HCT116 (cell line): ENCODE measurements around the gene GPX7. TPM values are rescaled to one million over a fixed set of nuclear protein-coding genes. Genes with fewer than 3 reads are reported as not detected.

Source experiments
- ATAC-seq: fragments of 200-7000 bp; cut with Tn5 transposase; 2 replicates; pipeline ENCODE4 v1.9.1; 2020; ENCODE audit warnings: mild to moderate bottlenecking, moderate library complexity
- BruUV-seq: library from RNA; stranded (reverse); fragments of 400-500 nt; replicated peaks from 2 replicates; lab custom pipeline; 2021; lab: Mats Ljungman, UMichigan
- CTCF ChIA-PET: fragments of 300-600 bp; sonication (Branson Sonifier 250); formaldehyde crosslinking; loops from one replicate; lab custom pipeline; 2021; ENCODE audit warnings: antibody characterized with exemption; lab: Charles Lee
- POLR2A ChIA-PET: fragments of 300-600, 350-600 bp; sonication (Branson Sonifier 250); formaldehyde crosslinking; loops from one replicate; lab custom pipeline; 2021; ENCODE audit warnings: antibody characterized with exemption; lab: Charles Lee
- RAD21 ChIA-PET, 2 experiments: fragments of 300-600 bp; sonication (Branson Sonifier 250); formaldehyde crosslinking; loops; one replicate each; lab custom pipeline; 2023; ENCODE audit warnings: low total read pairs in 2 of 2; ENCODE audit not compliant: uncharacterized antibody in 2 of 2, unreplicated experiment in 2 of 2, low non-redundant PET in 1 of 2; lab: Charles Lee
- DNase-seq: peaks from one replicate; pipeline ENCODE4 v3.0.0-alpha.2; 2010; ENCODE audit warnings: low read depth, low spot score
- H2AFZ ChIP-seq: fragments of 200-600 bp; shearing (Covaris generic), sonication (generic); 2 replicates; pipeline ENCODE4 v1.6.1; 2017; ENCODE audit warnings: low read depth, mixed run types, mixed read lengths, antibody characterized with exemption, low read length; ENCODE audit not compliant: poor library complexity, severe bottlenecking
- H3K27ac ChIP-seq: 2 replicates; pipeline ENCODE4 v1.5.1; 2012; ENCODE audit warnings: low read depth, low read length
- H3K27me3 ChIP-seq: fragments of 200-600 bp; sonication (generic); 2 replicates; pipeline ENCODE4 v1.6.1; 2016; ENCODE audit warnings: mixed run types, low read length, mixed read lengths; ENCODE audit not compliant: insufficient read depth
- H3K36me3 ChIP-seq, 2 experiments: fragments of 200-500 bp in 1 of 2; fragments of 200-600 bp in 1 of 2; sonication (Bioruptor generic) in 1 of 2; sonication (generic) in 1 of 2; 2 replicates each; pipeline versions ENCODE4 v1.5.1 to v1.6.1; 2014 to 2016; ENCODE audit warnings: low read length in 2 of 2, inconsistent platforms in 1 of 2, mixed read lengths in 1 of 2, mixed run types in 1 of 2; ENCODE audit not compliant: insufficient read depth in 2 of 2, control insufficient read depth in 1 of 2
- H3K4me1 ChIP-seq, 2 experiments: fragments of 200-600 bp in 1 of 2; sonication (generic) in 1 of 2; 2 replicates each; pipeline versions ENCODE4 v1.5.1 to v1.6.1; 2012 to 2017; ENCODE audit warnings: low read length in 2 of 2, inconsistent platforms in 1 of 2, mild to moderate bottlenecking in 1 of 2, mixed read lengths in 1 of 2, mixed run types in 1 of 2, moderate library complexity in 1 of 2; ENCODE audit not compliant: insufficient read depth in 2 of 2, control insufficient read depth in 1 of 2
- H3K4me2 ChIP-seq: fragments of 200-600 bp; sonication (generic); 2 replicates; pipeline ENCODE4 v1.6.1; 2017; ENCODE audit warnings: mixed run types, low read length, mixed read lengths
- H3K4me3 ChIP-seq, 2 experiments: fragments of 200-600 bp in 1 of 2; sonication (generic) in 1 of 2; replicated peaks in 1 of 2; 2 replicates each; pipeline ENCODE4 v1.5.1; 2011 to 2016; ENCODE audit warnings: low read length in 2 of 2, control low read depth in 1 of 2, low read depth in 1 of 2, mild to moderate bottlenecking in 1 of 2, mixed read lengths in 1 of 2, mixed run types in 1 of 2
- H3K79me2 ChIP-seq: fragments of 200-600 bp; sonication (generic); 2 replicates; pipeline ENCODE4 v1.6.1; 2017; ENCODE audit warnings: mild to moderate bottlenecking, mixed run types, low read length, moderate library complexity, mixed read lengths; ENCODE audit not compliant: insufficient read depth
- H3K9ac ChIP-seq: fragments of 200-600 bp; sonication (generic); 2 replicates; pipeline ENCODE4 v1.6.1; 2016; ENCODE audit warnings: low read length, mixed read lengths
- H3K9me2 ChIP-seq: fragments of 200-600 bp; sonication (generic), shearing (Covaris generic); 2 replicates; pipeline ENCODE4 v1.6.1; 2017; ENCODE audit warnings: mixed run types, mild to moderate bottlenecking, moderate library complexity; ENCODE audit not compliant: insufficient read depth
- H3K9me3 ChIP-seq, 2 experiments: fragments of 200-500 bp in 1 of 2; fragments of 200-600 bp in 1 of 2; sonication (Bioruptor generic) in 1 of 2; sonication (generic) in 1 of 2; 2 replicates each; pipeline ENCODE4 v1.6.1; 2014 to 2017; ENCODE audit warnings: low read length in 2 of 2, mixed read lengths in 2 of 2, inconsistent platforms in 1 of 2, low read depth in 1 of 2, mild to moderate bottlenecking in 1 of 2, mixed run types in 1 of 2, moderate library complexity in 1 of 2; ENCODE audit not compliant: control insufficient read depth in 1 of 2, insufficient read depth in 1 of 2
- H4K20me1 ChIP-seq: fragments of 200-600 bp; sonication (generic), shearing (Covaris generic); 2 replicates; pipeline ENCODE4 v1.6.1; 2017; ENCODE audit warnings: mixed run types, mild to moderate bottlenecking, moderate library complexity; ENCODE audit not compliant: insufficient read depth
- CBX3 ChIP-seq: IDR thresholded peaks from 2 replicates; pipeline ENCODE4 v1.6.1; 2012; ENCODE audit warnings: low read depth
- CEBPB ChIP-seq: IDR thresholded peaks from 2 replicates; pipeline ENCODE4 v1.6.1; 2012; ENCODE audit warnings: low read depth
- EGR1 ChIP-seq: IDR thresholded peaks from 2 replicates; pipeline ENCODE4 v1.6.1; 2012; ENCODE audit warnings: low read depth
- ELF1 ChIP-seq: IDR thresholded peaks from 2 replicates; pipeline ENCODE4 v1.6.1; 2012; ENCODE audit warnings: low read depth, borderline replicate concordance
- EZH2 ChIP-seq: fragments of 200-600 bp; sonication (generic); IDR thresholded peaks from 2 replicates; pipeline ENCODE4 v1.6.1; 2017; ENCODE audit warnings: antibody characterized with exemption, mixed run types
- JUND ChIP-seq: IDR thresholded peaks from 2 replicates; pipeline ENCODE4 v1.6.1; 2012
- POLR2A ChIP-seq: IDR thresholded peaks from 2 replicates; pipeline ENCODE4 v1.7.0; 2011; ENCODE audit warnings: borderline replicate concordance; ENCODE audit not compliant: insufficient read depth, insufficient read length; ENCODE audit errors: extremely low read depth
- POLR2AphosphoS5 ChIP-seq: IDR thresholded peaks from 2 replicates; pipeline ENCODE4 v1.6.1; 2011; ENCODE audit warnings: mild to moderate bottlenecking, low read depth, low read length, moderate library complexity
- RAD21 ChIP-seq: IDR thresholded peaks from 2 replicates; pipeline ENCODE4 v1.6.1; 2012; ENCODE audit warnings: low read depth, mild to moderate bottlenecking
- SIN3A ChIP-seq: IDR thresholded peaks from 2 replicates; pipeline ENCODE4 v1.6.1; 2012; ENCODE audit warnings: low read depth
- SP1 ChIP-seq: IDR thresholded peaks from 2 replicates; pipeline ENCODE4 v1.6.1; 2012; ENCODE audit warnings: low read depth
- SRF ChIP-seq: IDR thresholded peaks from 2 replicates; pipeline ENCODE4 v1.6.1; 2012; ENCODE audit warnings: low read depth
- YY1 ChIP-seq: IDR thresholded peaks from 2 replicates; pipeline ENCODE4 v1.6.1; 2011; ENCODE audit warnings: low read length, low read depth, moderate library complexity, mild to moderate bottlenecking; ENCODE audit not compliant: insufficient replicate concordance; ENCODE audit errors: extremely low read depth
- ZNF274 ChIP-seq: fragments of 200-500 bp; sonication (Bioruptor generic); IDR thresholded peaks from 2 replicates; pipeline ENCODE4 v1.6.1; 2014; ENCODE audit warnings: mild to moderate bottlenecking, low read depth, low read length, inconsistent platforms
- intact Hi-C: fragments of 100-400 bp; cut with micrococcal nuclease; formaldehyde crosslinking; loops from 2 replicates; pipeline ENCODE4 v1.10.0; 2022
- total RNA-seq: library from RNA; stranded (reverse); gene quantifications from one replicate; pipeline ENCODE4 v1.2.1, GENCODE V29; 2021; ENCODE audit not compliant: unreplicated experiment
- TF ChIP-seq, protein P1 (sequence below): IDR thresholded peaks from 2 replicates; pipeline ENCODE4 v1.6.1; 2012
- TF ChIP-seq, protein P2 (sequence below): IDR thresholded peaks from 2 replicates; pipeline ENCODE4 v1.6.1; 2012; ENCODE audit warnings: low read depth
- TF ChIP-seq, protein P3 (sequence below), 3 experiments: fragments of 200-600 bp in 1 of 3; sonication (generic) in 1 of 3; IDR thresholded peaks in 2 of 3; conservative IDR thresholded peaks in 1 of 3; 2 replicates each; pipeline ENCODE4 v1.5.1; 2012 to 2017; ENCODE audit warnings: low read depth in 2 of 3, low read length in 2 of 3, antibody characterized with exemption in 1 of 3, borderline replicate concordance in 1 of 3, control low read depth in 1 of 3, mild to moderate bottlenecking in 1 of 3, mixed read lengths in 1 of 3, mixed run types in 1 of 3, moderate library complexity in 1 of 3; ENCODE audit not compliant: insufficient read depth in 1 of 3
- TF ChIP-seq, protein P4 (sequence below): IDR thresholded peaks from 2 replicates; pipeline ENCODE4 v1.6.1; 2012

Gene GPX7
- total RNA-seq, 1 experiment from 2014 or later = not detected

DNA sequence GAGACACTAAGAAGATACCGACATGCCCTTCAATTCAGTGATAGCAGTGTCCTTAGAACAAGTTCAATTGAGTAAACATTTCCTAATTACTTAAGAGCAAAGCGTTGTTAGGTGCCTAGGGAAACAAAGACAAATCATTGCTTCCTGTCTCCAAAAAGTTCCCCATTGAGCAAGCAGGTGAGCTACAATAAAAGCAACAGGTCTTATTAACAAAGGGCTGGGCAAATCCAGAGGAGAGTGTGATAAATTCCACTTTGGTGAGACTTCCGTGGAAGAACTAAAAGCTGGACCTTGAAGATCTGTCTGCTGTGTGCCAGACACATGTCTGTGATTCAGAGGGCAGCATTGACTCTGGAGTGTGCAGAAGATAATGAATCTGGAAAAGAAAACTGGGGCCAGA is 47.4 kb upstream of the GPX7 start:
- Histone ChIP-seq H3K27ac (no peak overlapping the region), H3K27me3 (no peaks in the 10 kb centered on the region), H3K9ac (no peak overlapping the region), H3K79me2 (peaks cover 31% of the 10 kb centered on the region), H3K9me2 (no peaks in the 10 kb centered on the region), H3K9me3 (no peaks in the 10 kb centered on the region), H3K4me1 (peaks cover 8 to 22% of the 10 kb centered on the region in 2 experiments; a peak in 2 of 4 replicates), H4K20me1 (no peaks in the 10 kb centered on the region; the same call in 1 of the 2 replicates), H3K36me3 (no peaks in the 10 kb centered on the region), H3K4me3 (no peak overlapping the region), H3K4me2 (no peak overlapping the region), H2AFZ (no peak overlapping the region)
- intact Hi-C loops = no loop called here
- ChIA-PET RAD21 (no interaction called here), CTCF (no interaction called here), POLR2A (interaction anchor here (0.6 kb wide), 1 partner anchor 14 kb away, joined by 3 read pairs; no protein-coding TSS in a partner anchor)
- no peak for ATAC-seq
- DNase-seq = no peak
- BruUV-seq = no TSS peak
- no peak for TF ChIP-seq SP1
- no peak for TF ChIP-seq POLR2AphosphoS5
- no peak for TF ChIP-seq ELF1
- no peak for TF ChIP-seq RAD21
- no peak for TF ChIP-seq EZH2
- no peak for TF ChIP-seq CEBPB
- TF ChIP-seq, protein P1, sequence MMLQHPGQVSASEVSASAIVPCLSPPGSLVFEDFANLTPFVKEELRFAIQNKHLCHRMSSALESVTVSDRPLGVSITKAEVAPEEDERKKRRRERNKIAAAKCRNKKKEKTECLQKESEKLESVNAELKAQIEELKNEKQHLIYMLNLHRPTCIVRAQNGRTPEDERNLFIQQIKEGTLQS = no peak
- TF ChIP-seq, protein P2, sequence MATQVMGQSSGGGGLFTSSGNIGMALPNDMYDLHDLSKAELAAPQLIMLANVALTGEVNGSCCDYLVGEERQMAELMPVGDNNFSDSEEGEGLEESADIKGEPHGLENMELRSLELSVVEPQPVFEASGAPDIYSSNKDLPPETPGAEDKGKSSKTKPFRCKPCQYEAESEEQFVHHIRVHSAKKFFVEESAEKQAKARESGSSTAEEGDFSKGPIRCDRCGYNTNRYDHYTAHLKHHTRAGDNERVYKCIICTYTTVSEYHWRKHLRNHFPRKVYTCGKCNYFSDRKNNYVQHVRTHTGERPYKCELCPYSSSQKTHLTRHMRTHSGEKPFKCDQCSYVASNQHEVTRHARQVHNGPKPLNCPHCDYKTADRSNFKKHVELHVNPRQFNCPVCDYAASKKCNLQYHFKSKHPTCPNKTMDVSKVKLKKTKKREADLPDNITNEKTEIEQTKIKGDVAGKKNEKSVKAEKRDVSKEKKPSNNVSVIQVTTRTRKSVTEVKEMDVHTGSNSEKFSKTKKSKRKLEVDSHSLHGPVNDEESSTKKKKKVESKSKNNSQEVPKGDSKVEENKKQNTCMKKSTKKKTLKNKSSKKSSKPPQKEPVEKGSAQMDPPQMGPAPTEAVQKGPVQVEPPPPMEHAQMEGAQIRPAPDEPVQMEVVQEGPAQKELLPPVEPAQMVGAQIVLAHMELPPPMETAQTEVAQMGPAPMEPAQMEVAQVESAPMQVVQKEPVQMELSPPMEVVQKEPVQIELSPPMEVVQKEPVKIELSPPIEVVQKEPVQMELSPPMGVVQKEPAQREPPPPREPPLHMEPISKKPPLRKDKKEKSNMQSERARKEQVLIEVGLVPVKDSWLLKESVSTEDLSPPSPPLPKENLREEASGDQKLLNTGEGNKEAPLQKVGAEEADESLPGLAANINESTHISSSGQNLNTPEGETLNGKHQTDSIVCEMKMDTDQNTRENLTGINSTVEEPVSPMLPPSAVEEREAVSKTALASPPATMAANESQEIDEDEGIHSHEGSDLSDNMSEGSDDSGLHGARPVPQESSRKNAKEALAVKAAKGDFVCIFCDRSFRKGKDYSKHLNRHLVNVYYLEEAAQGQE = no peak
- no peak for TF ChIP-seq CBX3
- TF ChIP-seq JUND = no peak
- TF ChIP-seq, protein P3, sequence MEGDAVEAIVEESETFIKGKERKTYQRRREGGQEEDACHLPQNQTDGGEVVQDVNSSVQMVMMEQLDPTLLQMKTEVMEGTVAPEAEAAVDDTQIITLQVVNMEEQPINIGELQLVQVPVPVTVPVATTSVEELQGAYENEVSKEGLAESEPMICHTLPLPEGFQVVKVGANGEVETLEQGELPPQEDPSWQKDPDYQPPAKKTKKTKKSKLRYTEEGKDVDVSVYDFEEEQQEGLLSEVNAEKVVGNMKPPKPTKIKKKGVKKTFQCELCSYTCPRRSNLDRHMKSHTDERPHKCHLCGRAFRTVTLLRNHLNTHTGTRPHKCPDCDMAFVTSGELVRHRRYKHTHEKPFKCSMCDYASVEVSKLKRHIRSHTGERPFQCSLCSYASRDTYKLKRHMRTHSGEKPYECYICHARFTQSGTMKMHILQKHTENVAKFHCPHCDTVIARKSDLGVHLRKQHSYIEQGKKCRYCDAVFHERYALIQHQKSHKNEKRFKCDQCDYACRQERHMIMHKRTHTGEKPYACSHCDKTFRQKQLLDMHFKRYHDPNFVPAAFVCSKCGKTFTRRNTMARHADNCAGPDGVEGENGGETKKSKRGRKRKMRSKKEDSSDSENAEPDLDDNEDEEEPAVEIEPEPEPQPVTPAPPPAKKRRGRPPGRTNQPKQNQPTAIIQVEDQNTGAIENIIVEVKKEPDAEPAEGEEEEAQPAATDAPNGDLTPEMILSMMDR (IDR thresholded peaks at IDR 0.05 in 2 of 3, conservative IDR thresholded peaks at IDR 0.05 in 1 of 3; ENCODE audit: borderline replicate concordance in 1 of 3, insufficient read depth in 1 of 3, low read depth in 2 of 3, low read length in 2 of 3) = no peak
- TF ChIP-seq, protein P4, sequence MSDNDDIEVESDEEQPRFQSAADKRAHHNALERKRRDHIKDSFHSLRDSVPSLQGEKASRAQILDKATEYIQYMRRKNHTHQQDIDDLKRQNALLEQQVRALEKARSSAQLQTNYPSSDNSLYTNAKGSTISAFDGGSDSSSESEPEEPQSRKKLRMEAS = no peak
- no peak for TF ChIP-seq POLR2A
- no peak for TF ChIP-seq YY1
- TF ChIP-seq EGR1 = no peak
- TF ChIP-seq SIN3A = no peak
- TF ChIP-seq ZNF274 = no peak
- no peak for TF ChIP-seq SRF
